ENCODE results near the gene RPL13A. TPM values are rescaled to one million over a fixed set of nuclear protein-coding genes. Genes with fewer than 3 reads are reported as not detected.

Gene RPL13A
- total RNA-seq, 1 donor, result 1,887 TPM

DNA sequence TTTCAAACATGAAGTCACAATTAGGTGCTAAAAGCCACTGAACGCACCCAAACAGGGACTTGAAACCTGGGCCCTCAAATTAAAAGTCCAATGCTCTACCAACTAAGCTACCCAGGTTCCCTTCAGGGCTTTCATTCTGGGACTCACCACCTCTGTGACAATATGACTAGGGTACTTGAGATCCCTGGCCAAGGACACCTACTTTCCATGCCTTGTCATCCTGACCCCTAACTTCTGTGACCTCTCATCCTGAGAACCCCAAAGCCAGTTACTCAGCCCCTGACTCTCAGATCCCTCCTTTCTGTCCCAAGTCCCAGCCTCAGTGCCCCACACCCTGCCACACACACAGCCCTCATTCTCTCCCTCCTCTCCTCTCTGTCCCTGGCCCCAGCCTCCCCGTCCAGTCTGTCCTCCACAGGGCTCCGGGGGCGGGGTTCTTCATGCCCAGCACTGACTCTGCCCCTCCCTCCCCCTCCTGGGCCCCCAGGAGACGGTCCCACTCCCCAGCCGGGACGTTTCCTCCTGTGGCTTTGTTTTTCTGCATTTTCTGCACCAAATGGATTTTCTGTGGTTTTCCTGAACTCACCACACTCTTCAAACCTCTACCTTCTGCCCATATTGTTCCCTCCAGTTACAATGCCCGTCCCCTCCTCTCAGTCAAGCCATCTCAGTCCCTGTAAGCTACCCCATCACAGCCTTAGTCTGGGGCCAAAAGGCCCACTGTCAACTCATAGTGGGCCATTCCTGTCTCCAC is 47.4 kb downstream of the RPL13A start:
- no peak overlapping the region for H3K4me3 ChIP-seq (ENCODE audit: low read depth, low read length)
- TF ChIP-seq, protein P1, sequence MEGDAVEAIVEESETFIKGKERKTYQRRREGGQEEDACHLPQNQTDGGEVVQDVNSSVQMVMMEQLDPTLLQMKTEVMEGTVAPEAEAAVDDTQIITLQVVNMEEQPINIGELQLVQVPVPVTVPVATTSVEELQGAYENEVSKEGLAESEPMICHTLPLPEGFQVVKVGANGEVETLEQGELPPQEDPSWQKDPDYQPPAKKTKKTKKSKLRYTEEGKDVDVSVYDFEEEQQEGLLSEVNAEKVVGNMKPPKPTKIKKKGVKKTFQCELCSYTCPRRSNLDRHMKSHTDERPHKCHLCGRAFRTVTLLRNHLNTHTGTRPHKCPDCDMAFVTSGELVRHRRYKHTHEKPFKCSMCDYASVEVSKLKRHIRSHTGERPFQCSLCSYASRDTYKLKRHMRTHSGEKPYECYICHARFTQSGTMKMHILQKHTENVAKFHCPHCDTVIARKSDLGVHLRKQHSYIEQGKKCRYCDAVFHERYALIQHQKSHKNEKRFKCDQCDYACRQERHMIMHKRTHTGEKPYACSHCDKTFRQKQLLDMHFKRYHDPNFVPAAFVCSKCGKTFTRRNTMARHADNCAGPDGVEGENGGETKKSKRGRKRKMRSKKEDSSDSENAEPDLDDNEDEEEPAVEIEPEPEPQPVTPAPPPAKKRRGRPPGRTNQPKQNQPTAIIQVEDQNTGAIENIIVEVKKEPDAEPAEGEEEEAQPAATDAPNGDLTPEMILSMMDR (IDR thresholded peaks at IDR 0.05; ENCODE audit: insufficient read depth, low read depth, low read length), result no peak
- DNase-seq (ENCODE audit: low read depth), result no peak

DNA sequence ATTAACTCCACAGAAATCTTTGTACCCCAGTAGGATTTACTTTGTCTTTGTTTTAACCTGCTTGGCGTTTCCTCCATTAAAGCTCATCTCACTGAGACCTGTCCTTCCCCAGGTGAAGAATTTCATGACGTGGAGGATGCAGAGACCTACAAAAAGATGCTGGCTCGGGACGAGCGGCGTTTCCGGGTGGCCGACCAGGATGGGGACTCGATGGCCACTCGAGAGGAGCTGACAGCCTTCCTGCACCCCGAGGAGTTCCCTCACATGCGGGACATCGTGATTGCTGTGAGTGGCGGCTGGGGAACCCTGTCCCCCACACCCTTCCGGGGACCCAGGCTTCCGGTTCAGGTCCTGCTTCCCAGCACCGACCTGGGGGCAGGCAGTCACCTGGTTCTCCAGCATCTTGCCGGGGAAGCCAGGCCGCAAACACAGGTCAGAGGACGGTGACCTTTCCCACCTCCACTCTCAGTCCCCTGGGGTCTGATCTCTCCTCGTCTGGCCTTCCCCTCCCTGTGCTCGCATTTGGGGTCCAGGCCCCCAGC is 49.6 kb downstream of the RPL13A start:
- TF ChIP-seq, protein P1 (IDR thresholded peaks at IDR 0.05; ENCODE audit: insufficient read depth, low read depth, low read length), result no peak
- DNase-seq (ENCODE audit: low read depth), result no peak
- no peak overlapping the region for H3K4me3 ChIP-seq (ENCODE audit: low read depth, low read length)

DNA sequence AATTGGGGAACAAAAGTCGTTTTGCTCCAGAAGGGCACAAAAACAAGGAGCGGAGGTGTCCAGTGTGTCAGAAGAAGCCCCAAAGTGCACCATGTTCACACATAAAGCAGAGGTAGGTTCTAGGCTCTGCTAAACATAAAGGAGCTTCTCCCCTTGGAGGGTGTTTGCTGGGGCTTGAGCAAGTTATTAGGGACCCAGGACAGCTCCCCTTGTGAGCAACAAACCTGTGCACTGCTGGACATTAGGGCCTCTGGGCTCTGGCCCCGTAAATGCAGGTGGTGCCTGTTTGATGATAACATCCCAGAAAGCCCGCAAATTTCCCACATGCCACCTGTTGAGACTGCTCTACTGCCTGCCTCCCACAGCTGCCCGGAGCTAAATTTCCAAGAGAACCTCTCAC is 51.2 kb downstream of the RPL13A start:
- TF ChIP-seq, protein P1 (IDR thresholded peaks at IDR 0.05; ENCODE audit: insufficient read depth, low read depth, low read length), result no peak
- DNase-seq (ENCODE audit: low read depth), result no peak
- no peak overlapping the region for H3K4me3 ChIP-seq (ENCODE audit: low read depth, low read length)

DNA sequence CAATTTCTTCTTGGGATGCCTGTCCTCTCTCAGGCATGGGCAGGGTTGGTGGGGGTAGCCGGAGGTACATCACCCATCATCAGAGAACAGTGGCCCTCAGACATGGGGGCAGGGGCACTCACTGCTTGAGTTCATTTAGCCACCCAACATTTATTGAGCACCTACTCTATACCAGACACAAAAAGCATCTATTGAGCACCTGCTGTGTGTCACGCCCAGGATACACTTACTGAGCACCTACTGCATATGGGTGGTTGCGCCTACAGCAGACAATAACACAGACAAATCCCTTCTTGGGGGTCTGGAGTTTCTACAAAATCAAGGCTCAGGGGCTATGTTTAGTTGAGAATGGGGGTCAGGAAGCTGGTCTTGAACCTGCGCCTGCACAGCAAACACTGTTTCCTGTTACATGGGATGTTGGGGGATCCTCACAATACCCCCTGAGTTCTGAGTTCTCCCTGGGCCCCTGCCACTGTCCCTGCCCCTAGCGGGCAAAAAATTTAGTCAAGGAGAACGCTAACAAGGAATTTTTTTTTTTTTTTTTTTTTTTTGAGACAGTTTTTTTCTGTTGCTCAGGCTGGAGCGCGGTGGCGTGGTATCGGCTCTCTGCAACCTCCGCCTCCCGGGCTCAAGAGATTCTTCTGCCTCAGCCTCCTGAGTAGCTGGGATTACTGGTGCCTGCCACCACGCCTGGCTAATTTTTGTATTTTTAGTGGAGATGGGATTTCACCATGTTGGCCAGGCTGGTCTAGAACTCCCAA is 52.0 kb downstream of the RPL13A start:
- TF ChIP-seq, protein P1 (IDR thresholded peaks at IDR 0.05; ENCODE audit: insufficient read depth, low read depth, low read length), result no peak
- DNase-seq (ENCODE audit: low read depth), result no peak
- H3K4me3 ChIP-seq (ENCODE audit: low read depth, low read length), result no peak overlapping the region

Small RNA genes lying within 50 kb of the gene (small RNA-seq; reads per million reads assigned to genes)
- gene COX6CP7, result not detected
- 0.28 reads per million for gene MIR150
- gene SNORD32A, result not detected
- not detected for gene SNORD33
- gene SNORD34, result not detected
- not detected for gene SNORD35A
- gene SNORD35B, result not detected

Other genes starting within 250 kb of the RPL13A start
- gene SLC6A16, start 162.4 kb upstream of the RPL13A start, total RNA-seq, result 0.64 TPM in 1 of 2 replicates, not detected in the other
- not detected in 2 replicates for gene CD37, start 152.2 kb upstream of the RPL13A start, total RNA-seq
- 37.6 and 38.7 TPM in 2 replicates for gene TEAD2, start 125.2 kb upstream of the RPL13A start, total RNA-seq
- 0.32 TPM in 1 of 2 replicates, not detected in the other for gene DKKL1, start 123.7 kb upstream of the RPL13A start, total RNA-seq
- not detected in 2 replicates for gene KASH5, start 99.4 kb upstream of the RPL13A start, total RNA-seq
- not detected in 2 replicates for gene PTH2, start 64.2 kb upstream of the RPL13A start, total RNA-seq
- gene GFY, start 62.2 kb upstream of the RPL13A start, total RNA-seq, result not detected in 2 replicates
- gene SLC17A7, start 46.1 kb upstream of the RPL13A start, total RNA-seq, result not detected in 2 replicates
- 91.1 and 107 TPM in 2 replicates for gene PIH1D1, start 35.8 kb upstream of the RPL13A start, total RNA-seq
- gene ALDH16A1, start 34.4 kb upstream of the RPL13A start, total RNA-seq, result 17.7 and 40.6 TPM in 2 replicates
- gene FLT3LG, start 13.4 kb upstream of the RPL13A start, total RNA-seq, result 2.6 and 4.8 TPM in 2 replicates
- gene RPS11, start 8.8 kb downstream of the RPL13A start, total RNA-seq, result 1,679 and 1,912 TPM in 2 replicates
- gene FCGRT, start 25.1 kb downstream of the RPL13A start, total RNA-seq, result 39.7 and 44.8 TPM in 2 replicates
- 115 and 162 TPM in 2 replicates for gene RCN3, start 40.4 kb downstream of the RPL13A start, total RNA-seq
- gene NOSIP, start 92.9 kb downstream of the RPL13A start, total RNA-seq, result 76.9 and 101 TPM in 2 replicates
- 0.32 and 0.43 TPM in 2 replicates for gene PRRG2, start 93.7 kb downstream of the RPL13A start, total RNA-seq
- 3.0 and 3.9 TPM in 2 replicates for gene PRR12, start 103.6 kb downstream of the RPL13A start, total RNA-seq
- 43.2 and 44.5 TPM in 2 replicates for gene RRAS, start 152.5 kb downstream of the RPL13A start, total RNA-seq
- 17.4 and 18.1 TPM in 2 replicates for gene SCAF1, start 154.6 kb downstream of the RPL13A start, total RNA-seq
- gene IRF3, start 178.2 kb downstream of the RPL13A start, total RNA-seq, result 49.9 and 66.5 TPM in 2 replicates
- 4.7 and 6.8 TPM in 2 replicates for gene BCL2L12, start 178.3 kb downstream of the RPL13A start, total RNA-seq
- gene PRMT1, start 189.7 kb downstream of the RPL13A start, total RNA-seq, result 258 and 341 TPM in 2 replicates
- under 0.01 and 0.32 TPM in 2 replicates for gene ADM5, start 202.0 kb downstream of the RPL13A start, total RNA-seq
- 20.0 and 32.0 TPM in 2 replicates for gene CPT1C, start 203.5 kb downstream of the RPL13A start, total RNA-seq